HL-60/S4 treated with phorbol 12-myristate 13-acetate at 8.2 ng/mL for 4 days and 3 days (cell line): ENCODE data around the gene KRTAP10-2.
"Not testable (repeated sequence)": the region's sequence is repeated elsewhere in the genome, so short reads cannot be mapped to it uniquely, and the experiment has no call there.

Experiments used
- in situ Hi-C: fragments of 300-500 bp; cut with MboI; formaldehyde crosslinking; loops from 2 replicates; pipeline ENCODE4 v1.15.0; 2022; ENCODE audit warnings: low sequenced_read_pairs

Gene KRTAP10-2

GRCh38 chr21:44568261-44568660, 17.0 kb upstream of the KRTAP10-2 start:
- in situ Hi-C loops, result no loop called here

GRCh38 chr21:44567481-44568171, 16.3 kb upstream of the KRTAP10-2 start:
- in situ Hi-C loops, result no loop called here

- in situ Hi-C loops, result no loop called here
Measured at GRCh38 chr21:44566403-44566802, 15.1 kb upstream of the KRTAP10-2 start.

DNA sequence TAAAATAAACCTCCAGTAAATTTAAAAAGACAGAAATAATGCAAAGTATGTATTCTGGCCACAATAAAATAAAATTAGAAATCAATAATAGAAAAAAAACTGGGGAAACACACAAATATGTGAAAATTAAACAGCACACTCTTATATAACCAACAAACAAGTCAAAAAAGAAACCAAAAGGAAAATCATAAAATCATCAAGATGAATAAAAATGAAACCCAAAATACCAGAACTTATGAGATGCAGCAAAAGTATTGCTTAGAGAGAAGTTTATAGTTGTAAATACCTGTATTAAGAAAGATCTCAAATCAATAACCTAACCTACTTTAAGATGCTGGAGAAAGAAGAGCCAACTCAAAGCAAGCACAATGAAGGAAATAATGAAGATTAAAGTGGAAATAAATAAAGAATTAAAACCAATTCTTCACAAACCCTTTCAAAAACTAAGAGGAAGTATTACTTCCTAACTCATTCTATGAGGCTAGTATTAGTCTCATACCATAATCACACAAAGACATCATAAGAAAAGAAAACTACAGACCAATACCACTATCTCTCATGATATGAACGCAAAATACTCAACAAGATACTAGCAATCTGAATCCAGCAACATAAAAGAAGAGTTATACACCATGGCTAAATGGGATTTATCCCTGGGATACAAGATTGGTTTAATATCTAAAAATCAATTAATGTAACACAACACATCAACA, 13.7 kb upstream of the KRTAP10-2 start:
- in situ Hi-C loops, result no loop called here

DNA sequence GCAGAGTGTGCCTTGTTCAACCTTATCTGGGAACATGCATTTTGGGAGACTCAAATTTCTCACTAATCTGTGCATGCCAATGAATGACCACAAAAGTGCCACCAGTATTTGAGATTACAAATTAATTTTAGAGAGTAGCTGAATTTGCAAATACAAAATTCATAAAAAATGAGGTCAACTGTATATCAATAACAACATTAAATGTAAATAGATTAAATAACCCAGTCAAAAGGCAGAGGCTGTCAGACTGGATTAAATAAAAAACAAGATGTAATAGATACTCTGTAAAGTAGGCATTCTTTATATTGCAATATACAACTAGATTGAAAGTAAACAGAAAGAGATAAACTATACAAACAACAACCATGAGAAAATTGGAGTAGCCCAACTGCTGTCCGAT, 12.8 kb upstream of the KRTAP10-2 start:
- in situ Hi-C loops, result no loop called here

GRCh38 chr21:44558695-44559094, 7.4 kb upstream of the KRTAP10-2 start, which contains the start of gene KRTAP10-3:
TSS of gene KRTAP10-3 (minus strand) at chr21:44558795. CDS start at chr21:44558715, 80 bp downstream.
- in situ Hi-C loops, result no loop called here

- in situ Hi-C loops, result not testable (repeated sequence)
Measured at GRCh38 chr21:44558329-44558675, 7.0 kb upstream of the KRTAP10-2 start.

- in situ Hi-C loops, result no loop called here
Measured at GRCh38 chr21:44557491-44558328, 6.4 kb upstream of the KRTAP10-2 start.

- in situ Hi-C loops, result no loop called here
Measured at GRCh38 chr21:44556879-44557278, 5.6 kb upstream of the KRTAP10-2 start.

DNA sequence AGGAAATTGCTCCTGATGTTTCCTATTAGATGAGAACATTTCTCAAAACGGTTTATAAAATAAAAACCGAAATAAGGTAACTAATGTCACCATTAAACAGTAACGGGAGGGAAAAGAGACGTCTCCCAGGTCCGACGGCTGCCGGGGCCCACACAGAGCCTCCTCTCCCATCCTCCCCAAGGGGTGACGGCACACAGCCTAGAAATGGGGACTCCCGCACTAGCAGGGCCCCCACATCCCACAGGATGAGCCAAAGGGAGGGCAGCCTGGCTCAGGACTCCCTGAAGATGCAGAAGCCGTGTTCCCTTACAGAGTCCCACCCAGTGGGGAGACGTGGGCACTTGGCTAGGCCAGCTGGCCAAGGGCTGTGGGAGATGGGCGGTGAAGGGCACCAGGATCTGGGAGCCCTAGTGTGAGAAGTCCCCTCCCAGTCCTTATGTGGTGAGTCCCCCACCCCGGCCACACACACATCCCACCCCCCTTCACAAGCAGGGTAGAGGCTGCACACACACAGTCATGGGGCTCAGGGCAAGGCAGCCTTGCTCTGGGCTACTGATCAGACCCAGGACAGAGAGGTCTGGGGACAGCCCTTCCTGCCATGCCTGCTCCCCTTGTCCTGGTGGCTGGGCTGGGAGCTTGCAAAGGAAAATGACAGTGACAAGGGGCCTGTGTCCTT, 4.0 kb upstream of the KRTAP10-2 start:
- in situ Hi-C loops, result no loop called here

GRCh38 chr21:44552681-44553080, 1.4 kb upstream of the KRTAP10-2 start:
- in situ Hi-C loops, result no loop called here

- in situ Hi-C loops, result no loop called here
Measured at GRCh38 chr21:44552136-44552535, 831 bp upstream of the KRTAP10-2 start.

- in situ Hi-C loops, result no loop called here
Measured at GRCh38 chr21:44550807-44551206, 498 bp downstream of the KRTAP10-2 start.

- in situ Hi-C loops, result not testable (repeated sequence)
Measured at GRCh38 chr21:44550285-44550684, 1.0 kb downstream of the KRTAP10-2 start.

DNA sequence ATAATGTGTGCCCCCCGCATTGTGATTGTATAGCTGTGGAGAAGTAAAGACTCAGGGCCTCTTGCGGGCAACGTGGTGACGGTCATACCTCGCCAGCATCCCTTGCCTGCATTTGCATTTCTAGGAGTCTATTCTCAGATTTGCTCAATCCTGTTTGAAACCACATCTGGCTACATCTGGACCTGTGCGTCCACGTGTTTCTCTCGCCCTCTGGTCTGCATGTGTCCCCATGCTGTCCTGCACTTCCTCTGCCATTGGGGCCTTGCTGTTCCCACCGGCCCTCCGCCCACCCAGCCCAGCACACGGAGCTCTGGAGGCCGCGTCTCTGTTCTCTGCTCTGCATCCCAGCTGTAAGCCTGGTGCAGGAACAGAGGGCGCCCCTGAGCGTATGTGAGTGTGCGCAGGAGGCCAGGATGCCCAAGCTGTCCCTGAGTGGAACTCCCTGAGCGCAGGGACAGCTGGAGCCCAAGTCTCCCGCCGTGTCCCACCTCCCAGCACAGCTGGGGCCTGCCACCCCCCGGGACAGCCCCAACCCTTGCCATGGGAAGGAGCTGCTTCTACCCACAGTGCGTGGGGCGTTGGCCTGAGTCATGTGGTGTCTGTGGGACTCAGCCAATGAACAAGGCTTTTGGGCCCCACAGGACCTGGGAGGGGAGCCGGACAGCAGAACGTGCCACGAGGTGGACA, 1.6 kb downstream of the KRTAP10-2 start:
- in situ Hi-C loops, result no loop called here

DNA sequence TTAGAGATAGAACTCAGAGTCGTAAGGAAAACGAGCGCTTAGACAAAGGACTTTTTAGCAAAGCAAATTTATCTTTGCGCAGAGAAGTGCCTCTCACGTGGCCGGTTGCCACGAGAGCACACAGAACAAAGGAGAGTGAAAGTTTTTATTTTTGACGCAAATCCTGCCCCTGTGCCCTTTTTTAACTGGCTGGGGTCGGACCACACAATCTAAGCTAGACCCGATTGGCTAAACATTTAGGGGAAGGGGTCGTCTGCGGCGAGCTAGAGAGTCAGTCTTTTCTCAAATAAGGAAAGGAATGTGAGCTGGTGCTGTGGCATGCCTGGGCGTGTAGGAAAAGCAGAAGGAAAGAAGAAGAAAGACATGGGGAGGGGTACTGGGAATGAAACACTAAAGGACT, 2.4 kb downstream of the KRTAP10-2 start:
- in situ Hi-C loops, result no loop called here

DNA sequence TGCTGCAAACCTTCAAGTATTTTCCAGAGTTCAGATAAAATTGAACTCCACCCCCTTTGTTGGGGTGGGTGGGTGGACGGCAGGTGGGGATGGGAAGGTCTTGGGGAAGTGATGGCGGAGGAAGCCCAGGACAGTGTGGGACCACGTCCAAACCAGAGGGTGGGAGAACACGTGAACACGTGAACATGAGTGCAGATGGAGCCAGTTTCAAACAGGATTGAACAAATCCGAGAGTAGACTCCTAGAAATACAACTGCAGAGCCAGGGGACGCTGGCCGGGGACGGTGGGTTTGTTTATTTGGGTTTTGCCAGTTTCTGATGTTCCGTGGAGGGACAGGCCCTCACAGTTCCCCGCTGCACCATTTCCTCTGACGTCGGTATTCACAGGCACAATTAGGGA, 2.9 kb downstream of the KRTAP10-2 start:
- in situ Hi-C loops, result no loop called here

DNA sequence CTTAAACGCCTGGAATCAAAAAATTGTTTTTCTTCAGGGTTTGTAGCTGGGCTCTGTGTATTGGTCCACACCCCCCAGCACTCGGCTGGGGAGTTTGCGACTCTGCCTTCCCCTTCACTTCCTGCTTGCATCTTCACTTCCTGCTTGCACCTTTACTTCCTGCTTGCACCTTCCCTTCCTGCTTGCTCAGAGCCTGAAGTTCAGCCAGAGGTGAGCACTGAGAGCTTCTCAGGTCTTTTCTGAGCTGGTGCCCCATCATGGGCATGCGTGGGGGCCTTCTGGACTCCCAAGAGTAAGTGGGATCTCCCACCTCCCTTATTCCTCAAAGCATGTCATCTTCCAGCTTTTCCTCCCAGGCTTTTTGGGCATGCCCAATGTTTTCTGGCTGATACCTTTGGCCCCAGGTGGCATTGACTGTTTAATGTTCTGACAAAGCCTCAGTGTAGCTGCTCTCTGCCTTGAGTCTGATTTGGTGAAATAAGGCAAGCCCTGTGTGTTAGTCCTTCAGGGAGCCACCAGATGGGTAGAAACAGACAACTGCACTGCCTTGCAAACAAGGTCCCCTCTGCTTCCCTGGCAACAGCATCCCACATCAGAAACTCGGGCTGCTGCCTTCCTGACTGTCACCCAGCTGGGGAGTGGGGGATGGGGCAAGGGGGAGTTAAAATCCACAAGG, 3.5 kb downstream of the KRTAP10-2 start:
- in situ Hi-C loops, result no loop called here

DNA sequence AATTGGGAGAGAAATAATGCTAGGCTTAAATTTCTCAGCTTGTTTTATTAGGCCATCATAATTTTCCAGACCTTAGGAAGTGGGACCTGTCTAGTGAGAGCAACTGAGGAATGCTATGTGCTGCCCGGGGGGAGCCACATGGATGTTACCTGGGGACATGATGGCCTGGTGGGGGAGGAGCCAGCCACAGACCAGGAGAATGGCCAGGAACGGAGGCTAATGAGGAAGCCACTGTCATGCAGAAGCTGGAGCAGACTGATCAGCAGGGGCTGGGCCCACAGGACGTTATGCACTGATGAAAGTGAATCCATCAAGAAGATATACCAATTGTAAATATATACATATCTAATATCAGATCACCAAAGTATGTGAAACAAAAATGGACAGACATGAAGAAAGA, 6.7 kb downstream of the KRTAP10-2 start:
- in situ Hi-C loops, result no loop called here

GRCh38 chr21:44542716-44543115, 8.6 kb downstream of the KRTAP10-2 start:
- in situ Hi-C loops, result no loop called here
